ENCODE results near the gene TUBA3C. TPM values are rescaled to one million over a fixed set of nuclear protein-coding genes. Genes with fewer than 3 reads are reported as not detected.

Gene TUBA3C
- total RNA-seq, 6 donors from 2014 or later = not detected

GRCh38 chr13:19185086-19185864, 3.7 kb upstream of the TUBA3C start:
- no peak overlapping the region for H3K27ac ChIP-seq
- H3K27me3 ChIP-seq = no peaks in the 10 kb centered on the region
- peaks cover 0 to 12% (median 0%) of the 10 kb centered on the region in 4 donors for H3K9me3 ChIP-seq
- whole genome bisulfite sequencing, 2 donors = 80 to 83% methylated on average over 5 to 8 of the region's 8 CpGs
- no peaks in the 10 kb centered on the region for H3K4me1 ChIP-seq
- H3K36me3 ChIP-seq = no peaks in the 10 kb centered on the region
- no peak for TF ChIP-seq EP300 (IDR thresholded peaks at IDR 0.05)
- TF ChIP-seq CTCF (IDR thresholded peaks at IDR 0.05) = no peak
- TF ChIP-seq POLR2AphosphoS5 (IDR thresholded peaks at IDR 0.05) = no peak
- TF ChIP-seq POLR2A (IDR thresholded peaks at IDR 0.05) = no peak
- ATAC-seq (ENCODE audit: low FRiP score in 2 of 2) (no peak), DNase-seq (no peak)
- H3K4me3 ChIP-seq = no peak overlapping the region

- ATAC-seq (ENCODE audit: low FRiP score in 2 of 2) = no peak
- Histone ChIP-seq H3K27ac (no peak overlapping the region), H3K4me3 (no peak overlapping the region), H3K4me1 (no peaks in the 10 kb centered on the region), H3K27me3 (no peaks in the 10 kb centered on the region), H3K9me3 (peaks cover 0 to 12% (median 0%) of the 10 kb centered on the region in 4 donors), H3K36me3 (no peaks in the 10 kb centered on the region)
- 87 to 91% methylated on average over 3 to 5 of the region's 5 CpGs for WGBS, 2 donors
- no peak for DNase-seq
- TF ChIP-seq CTCF (IDR thresholded peaks at IDR 0.05) = no peak
- TF ChIP-seq POLR2AphosphoS5 (IDR thresholded peaks at IDR 0.05) = no peak
- no peak for TF ChIP-seq EP300 (IDR thresholded peaks at IDR 0.05)
- TF ChIP-seq POLR2A (IDR thresholded peaks at IDR 0.05) = no peak
Measured at GRCh38 chr13:19184176-19184575, 2.6 kb upstream of the TUBA3C start.

GRCh38 chr13:19183676-19184075, 2.1 kb upstream of the TUBA3C start:
- no peaks in the 10 kb centered on the region for H3K36me3 ChIP-seq
- H3K9me3 ChIP-seq = peaks cover 0 to 12% (median 0%) of the 10 kb centered on the region in 4 donors
- H3K27ac ChIP-seq = no peak overlapping the region
- no peak for TF ChIP-seq EP300 (IDR thresholded peaks at IDR 0.05)
- TF ChIP-seq POLR2AphosphoS5 (IDR thresholded peaks at IDR 0.05) = no peak
- TF ChIP-seq POLR2A (IDR thresholded peaks at IDR 0.05) = no peak
- TF ChIP-seq CTCF (IDR thresholded peaks at IDR 0.05) = no peak
- H3K4me3 ChIP-seq = no peak overlapping the region
- no peaks in the 10 kb centered on the region for H3K27me3 ChIP-seq
- ATAC-seq (ENCODE audit: low FRiP score in 2 of 2) = no peak
- no peaks in the 10 kb centered on the region for H3K4me1 ChIP-seq
- DNase-seq = no peak
- WGBS, 2 donors = 59 to 67% methylated on average over 3 of the region's 3 CpGs

- no peak overlapping the region for H3K27ac ChIP-seq
- WGBS, 2 donors = 90 to 93% methylated on average over 16 of the region's 16 CpGs
- H3K9me3 ChIP-seq = peaks cover 0 to 12% (median 0%) of the 10 kb centered on the region in 4 donors
- TF ChIP-seq POLR2A (IDR thresholded peaks at IDR 0.05) (no peak), POLR2AphosphoS5 (IDR thresholded peaks at IDR 0.05) (no peak), CTCF (IDR thresholded peaks at IDR 0.05) (no peak), EP300 (IDR thresholded peaks at IDR 0.05) (no peak)
- DNase-seq = no peak
- H3K4me1 ChIP-seq = no peaks in the 10 kb centered on the region
- H3K36me3 ChIP-seq = no peaks in the 10 kb centered on the region
- H3K27me3 ChIP-seq = no peaks in the 10 kb centered on the region
- ATAC-seq (ENCODE audit: low FRiP score in 2 of 2) = no peak
- no peak overlapping the region for H3K4me3 ChIP-seq
Measured at GRCh38 chr13:19182536-19182935, 912 bp upstream of the TUBA3C start.

All from upper lobe of left lung (tissue), 6 donors.